ENCODE results near the gene ZNF141.

ZNF141 gene

GRCh38 chr4:335515-335914 lies 2.1 kb upstream of the ZNF141 start:
- Histone ChIP-seq H3K4me1 (ENCODE audit: control insufficient read depth, insufficient read depth, low read length) (peaks cover 17% of the 10 kb centered on the region), H3K4me3 (ENCODE audit: low read length in 2 of 2) (peak overlapping the region in 1 of 2 donors; percentile 61), H3K27ac (ENCODE audit: low read length) (peak overlapping the region; percentile 53), H3K9me3 (ENCODE audit: control insufficient read depth in 2 of 2, low read length in 2 of 2) (no peaks in the 10 kb centered on the region), H3K36me3 (ENCODE audit: control insufficient read depth in 2 of 2, insufficient read depth in 2 of 2, low read length in 2 of 2) (no peaks in the 10 kb centered on the region), H3K9ac (ENCODE audit: low read length in 2 of 2) (no peak overlapping the region), H3K27me3 (ENCODE audit: control insufficient read depth in 1 of 2, insufficient read depth in 2 of 2, low read length in 2 of 2) (no peaks in the 10 kb centered on the region)

- no peaks in the 10 kb centered on the region for H3K27me3 ChIP-seq (ENCODE audit: control insufficient read depth in 1 of 2, insufficient read depth in 2 of 2, low read length in 2 of 2)
- H3K9me3 ChIP-seq (ENCODE audit: control insufficient read depth in 2 of 2, low read length in 2 of 2) = no peaks in the 10 kb centered on the region
- peak overlapping the region; percentile 90 for H3K27ac ChIP-seq (ENCODE audit: low read length)
- no peaks in the 10 kb centered on the region for H3K36me3 ChIP-seq (ENCODE audit: control insufficient read depth in 2 of 2, insufficient read depth in 2 of 2, low read length in 2 of 2)
- H3K9ac ChIP-seq (ENCODE audit: low read length in 2 of 2) = peak overlapping the region; percentile 72 to 90
- peak overlapping the region; percentile 61 to 96 for H3K4me3 ChIP-seq (ENCODE audit: low read length in 2 of 2)
- H3K4me1 ChIP-seq (ENCODE audit: control insufficient read depth, insufficient read depth, low read length) = peaks cover 17% of the 10 kb centered on the region
These were observed 1.3 kb upstream of the ZNF141 start for GRCh38 chr4:336099-336892.

GRCh38 chr4:336893-337142 lies 796 bp upstream of the ZNF141 start:
- H3K9ac ChIP-seq (ENCODE audit: low read length in 2 of 2) = peak overlapping the region; percentile 72 to 90
- peaks cover 17% of the 10 kb centered on the region for H3K4me1 ChIP-seq (ENCODE audit: control insufficient read depth, insufficient read depth, low read length)
- H3K27me3 ChIP-seq (ENCODE audit: control insufficient read depth in 1 of 2, insufficient read depth in 2 of 2, low read length in 2 of 2) = no peaks in the 10 kb centered on the region
- no peaks in the 10 kb centered on the region for H3K36me3 ChIP-seq (ENCODE audit: control insufficient read depth in 2 of 2, insufficient read depth in 2 of 2, low read length in 2 of 2)
- H3K4me3 ChIP-seq (ENCODE audit: low read length in 2 of 2) = peak overlapping the region; percentile 61 to 96
- H3K9me3 ChIP-seq (ENCODE audit: control insufficient read depth in 2 of 2, low read length in 2 of 2) = no peaks in the 10 kb centered on the region
- peak overlapping the region; percentile 90 for H3K27ac ChIP-seq (ENCODE audit: low read length)

- Histone ChIP-seq H3K9ac (ENCODE audit: low read length in 2 of 2) (peak overlapping the region; percentile 72 to 90), H3K27me3 (ENCODE audit: control insufficient read depth in 1 of 2, insufficient read depth in 2 of 2, low read length in 2 of 2) (no peaks in the 10 kb centered on the region), H3K36me3 (ENCODE audit: control insufficient read depth in 2 of 2, insufficient read depth in 2 of 2, low read length in 2 of 2) (no peaks in the 10 kb centered on the region), H3K4me3 (ENCODE audit: low read length in 2 of 2) (peak overlapping the region; percentile 61 to 96), H3K9me3 (ENCODE audit: control insufficient read depth in 2 of 2, low read length in 2 of 2) (no peaks in the 10 kb centered on the region), H3K4me1 (ENCODE audit: control insufficient read depth, insufficient read depth, low read length) (peaks cover 17% of the 10 kb centered on the region), H3K27ac (ENCODE audit: low read length) (peak overlapping the region; percentile 90)
These were observed 531 bp downstream of the ZNF141 start for GRCh38 chr4:337932-338758.

- peak overlapping the region; percentile 61 to 96 for H3K4me3 ChIP-seq (ENCODE audit: low read length in 2 of 2)
- no peaks in the 10 kb centered on the region for H3K36me3 ChIP-seq (ENCODE audit: control insufficient read depth in 2 of 2, insufficient read depth in 2 of 2, low read length in 2 of 2)
- peak overlapping the region; percentile 90 for H3K27ac ChIP-seq (ENCODE audit: low read length)
- peaks cover 17% of the 10 kb centered on the region for H3K4me1 ChIP-seq (ENCODE audit: control insufficient read depth, insufficient read depth, low read length)
- no peaks in the 10 kb centered on the region for H3K9me3 ChIP-seq (ENCODE audit: control insufficient read depth in 2 of 2, low read length in 2 of 2)
- H3K27me3 ChIP-seq (ENCODE audit: control insufficient read depth in 1 of 2, insufficient read depth in 2 of 2, low read length in 2 of 2) = no peaks in the 10 kb centered on the region
- peak overlapping the region; percentile 72 to 90 for H3K9ac ChIP-seq (ENCODE audit: low read length in 2 of 2)
These were observed 1.1 kb downstream of the ZNF141 start for GRCh38 chr4:338759-339097.

GRCh38 chr4:340011-340410 lies 2.4 kb downstream of the ZNF141 start:
- Histone ChIP-seq H3K4me1 (ENCODE audit: control insufficient read depth, insufficient read depth, low read length) (peaks cover 17% of the 10 kb centered on the region), H3K9me3 (ENCODE audit: control insufficient read depth in 2 of 2, low read length in 2 of 2) (no peaks in the 10 kb centered on the region), H3K27me3 (ENCODE audit: control insufficient read depth in 1 of 2, insufficient read depth in 2 of 2, low read length in 2 of 2) (no peaks in the 10 kb centered on the region), H3K27ac (ENCODE audit: low read length) (no peak overlapping the region), H3K36me3 (ENCODE audit: control insufficient read depth in 2 of 2, insufficient read depth in 2 of 2, low read length in 2 of 2) (peaks cover 0 to 3% of the 10 kb centered on the region in 2 donors), H3K4me3 (ENCODE audit: low read length in 2 of 2) (no peak overlapping the region), H3K9ac (ENCODE audit: low read length in 2 of 2) (no peak overlapping the region)

- H3K9ac ChIP-seq (ENCODE audit: low read length in 2 of 2) = no peak overlapping the region
- no peaks in the 10 kb centered on the region for H3K27me3 ChIP-seq (ENCODE audit: control insufficient read depth in 1 of 2, insufficient read depth in 2 of 2, low read length in 2 of 2)
- H3K4me1 ChIP-seq (ENCODE audit: control insufficient read depth, insufficient read depth, low read length) = no peaks in the 10 kb centered on the region
- peaks cover 13 to 25% of the 10 kb centered on the region in 2 donors for H3K36me3 ChIP-seq (ENCODE audit: control insufficient read depth in 2 of 2, insufficient read depth in 2 of 2, low read length in 2 of 2)
- peak overlapping the region in 1 of 2 donors; percentile 77 for H3K4me3 ChIP-seq (ENCODE audit: low read length in 2 of 2)
- H3K9me3 ChIP-seq (ENCODE audit: control insufficient read depth in 2 of 2, low read length in 2 of 2) = peaks cover 32 to 62% of the 10 kb centered on the region in 2 donors
- no peak overlapping the region for H3K27ac ChIP-seq (ENCODE audit: low read length)
These were observed 35.6 kb downstream of the ZNF141 start for GRCh38 chr4:373062-373839.

- H3K27me3 ChIP-seq (ENCODE audit: control insufficient read depth in 1 of 2, insufficient read depth in 2 of 2, low read length in 2 of 2) = no peaks in the 10 kb centered on the region
- H3K9me3 ChIP-seq (ENCODE audit: control insufficient read depth in 2 of 2, low read length in 2 of 2) = peaks cover 29 to 61% of the 10 kb centered on the region in 2 donors
- peaks cover 10 to 20% of the 10 kb centered on the region in 2 donors for H3K36me3 ChIP-seq (ENCODE audit: control insufficient read depth in 2 of 2, insufficient read depth in 2 of 2, low read length in 2 of 2)
- H3K4me1 ChIP-seq (ENCODE audit: control insufficient read depth, insufficient read depth, low read length) = no peaks in the 10 kb centered on the region
- no peak overlapping the region for H3K27ac ChIP-seq (ENCODE audit: low read length)
- H3K4me3 ChIP-seq (ENCODE audit: low read length in 2 of 2) = peak overlapping the region in 1 of 2 donors; percentile 77
- H3K9ac ChIP-seq (ENCODE audit: low read length in 2 of 2) = no peak overlapping the region
These were observed 36.9 kb downstream of the ZNF141 start for GRCh38 chr4:374298-375160.

GRCh38 chr4:384311-385010 lies 46.8 kb downstream of the ZNF141 start:
- Histone ChIP-seq H3K4me1 (ENCODE audit: control insufficient read depth, insufficient read depth, low read length) (no peaks in the 10 kb centered on the region), H3K27me3 (ENCODE audit: control insufficient read depth in 1 of 2, insufficient read depth in 2 of 2, low read length in 2 of 2) (peaks cover 4 to 6% of the 10 kb centered on the region in 2 donors), H3K27ac (ENCODE audit: low read length) (no peak overlapping the region), H3K4me3 (ENCODE audit: low read length in 2 of 2) (no peak overlapping the region), H3K36me3 (ENCODE audit: control insufficient read depth in 2 of 2, insufficient read depth in 2 of 2, low read length in 2 of 2) (no peaks in the 10 kb centered on the region), H3K9me3 (ENCODE audit: control insufficient read depth in 2 of 2, low read length in 2 of 2) (peaks cover 21 to 64% of the 10 kb centered on the region in 2 donors), H3K9ac (ENCODE audit: low read length in 2 of 2) (no peak overlapping the region)
